WI38 (cell line): ENCODE data around the gene FAM110C.
"Not testable (repeated sequence)": the region's sequence is repeated elsewhere in the genome, so short reads cannot be mapped to it uniquely, and the experiment has no call there.

Experiments
- H3K4me3 ChIP-seq: 2 replicates; pipeline ENCODE4 v1.5.1; 2011; ENCODE audit warnings: low read depth, mild to moderate bottlenecking, control low read depth, low read length
- TF ChIP-seq, protein P1 (sequence below): IDR thresholded peaks from 2 replicates; pipeline ENCODE4 v1.5.1; 2012; ENCODE audit warnings: low read depth, mild to moderate bottlenecking, control low read depth, low read length

Gene FAM110C

DNA sequence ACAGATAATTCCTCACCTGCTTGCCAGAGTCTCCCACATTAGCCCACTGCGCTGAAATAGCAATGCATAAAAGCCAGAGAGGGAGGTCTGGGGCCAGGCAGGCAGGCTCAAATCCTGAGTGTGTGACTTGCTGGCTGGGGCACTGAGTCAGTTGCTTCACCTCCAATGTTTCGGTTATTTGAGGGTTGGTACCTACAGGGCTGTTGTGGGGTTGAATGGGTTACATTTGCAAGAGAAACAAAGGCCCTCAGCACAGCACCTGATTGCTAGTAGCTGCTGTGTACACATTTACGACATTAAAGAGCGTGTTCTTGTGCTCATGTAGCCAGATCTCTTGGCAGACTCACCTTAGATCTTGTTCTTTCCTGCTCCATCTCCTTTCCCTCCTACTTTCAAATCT is 34.1 kb upstream of the FAM110C start:
- TF ChIP-seq, protein P1, sequence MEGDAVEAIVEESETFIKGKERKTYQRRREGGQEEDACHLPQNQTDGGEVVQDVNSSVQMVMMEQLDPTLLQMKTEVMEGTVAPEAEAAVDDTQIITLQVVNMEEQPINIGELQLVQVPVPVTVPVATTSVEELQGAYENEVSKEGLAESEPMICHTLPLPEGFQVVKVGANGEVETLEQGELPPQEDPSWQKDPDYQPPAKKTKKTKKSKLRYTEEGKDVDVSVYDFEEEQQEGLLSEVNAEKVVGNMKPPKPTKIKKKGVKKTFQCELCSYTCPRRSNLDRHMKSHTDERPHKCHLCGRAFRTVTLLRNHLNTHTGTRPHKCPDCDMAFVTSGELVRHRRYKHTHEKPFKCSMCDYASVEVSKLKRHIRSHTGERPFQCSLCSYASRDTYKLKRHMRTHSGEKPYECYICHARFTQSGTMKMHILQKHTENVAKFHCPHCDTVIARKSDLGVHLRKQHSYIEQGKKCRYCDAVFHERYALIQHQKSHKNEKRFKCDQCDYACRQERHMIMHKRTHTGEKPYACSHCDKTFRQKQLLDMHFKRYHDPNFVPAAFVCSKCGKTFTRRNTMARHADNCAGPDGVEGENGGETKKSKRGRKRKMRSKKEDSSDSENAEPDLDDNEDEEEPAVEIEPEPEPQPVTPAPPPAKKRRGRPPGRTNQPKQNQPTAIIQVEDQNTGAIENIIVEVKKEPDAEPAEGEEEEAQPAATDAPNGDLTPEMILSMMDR: no peak
- no peak overlapping the region for H3K4me3 ChIP-seq

DNA sequence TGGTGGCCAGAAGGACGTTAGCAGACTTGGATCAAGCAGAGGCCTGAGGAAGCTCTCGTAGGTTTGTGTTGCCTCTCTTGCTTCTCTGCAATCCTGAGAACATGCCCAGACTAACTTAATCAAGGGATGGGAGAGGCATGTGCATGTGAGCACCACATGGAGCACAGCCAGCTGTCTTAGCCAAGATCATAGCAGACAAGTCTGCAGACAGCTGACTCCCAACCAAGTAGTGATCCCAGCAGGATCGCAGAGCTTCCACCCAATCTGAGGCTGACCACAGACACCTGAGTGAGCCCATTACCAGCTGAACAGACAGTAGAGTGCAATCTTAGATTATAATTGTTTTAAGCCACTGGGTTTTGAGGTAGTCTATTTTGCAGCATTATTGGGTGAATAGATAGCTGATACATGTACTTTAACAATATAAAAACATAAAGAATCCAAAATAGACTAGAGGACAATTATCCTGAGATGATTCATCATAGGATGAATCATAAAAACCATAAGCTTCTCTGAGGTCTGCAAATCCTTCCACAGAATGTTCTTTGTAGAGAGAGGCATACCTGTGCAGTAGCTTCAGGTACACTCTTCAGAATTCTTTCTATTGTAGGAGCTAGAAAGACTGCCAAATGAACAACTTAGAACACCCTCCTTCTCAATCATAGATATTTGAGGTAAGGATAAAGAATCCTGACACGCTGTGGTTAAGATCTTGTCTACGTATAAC is 25.2 kb upstream of the FAM110C start:
- no peak overlapping the region for H3K4me3 ChIP-seq
- TF ChIP-seq, protein P1: no peak

DNA sequence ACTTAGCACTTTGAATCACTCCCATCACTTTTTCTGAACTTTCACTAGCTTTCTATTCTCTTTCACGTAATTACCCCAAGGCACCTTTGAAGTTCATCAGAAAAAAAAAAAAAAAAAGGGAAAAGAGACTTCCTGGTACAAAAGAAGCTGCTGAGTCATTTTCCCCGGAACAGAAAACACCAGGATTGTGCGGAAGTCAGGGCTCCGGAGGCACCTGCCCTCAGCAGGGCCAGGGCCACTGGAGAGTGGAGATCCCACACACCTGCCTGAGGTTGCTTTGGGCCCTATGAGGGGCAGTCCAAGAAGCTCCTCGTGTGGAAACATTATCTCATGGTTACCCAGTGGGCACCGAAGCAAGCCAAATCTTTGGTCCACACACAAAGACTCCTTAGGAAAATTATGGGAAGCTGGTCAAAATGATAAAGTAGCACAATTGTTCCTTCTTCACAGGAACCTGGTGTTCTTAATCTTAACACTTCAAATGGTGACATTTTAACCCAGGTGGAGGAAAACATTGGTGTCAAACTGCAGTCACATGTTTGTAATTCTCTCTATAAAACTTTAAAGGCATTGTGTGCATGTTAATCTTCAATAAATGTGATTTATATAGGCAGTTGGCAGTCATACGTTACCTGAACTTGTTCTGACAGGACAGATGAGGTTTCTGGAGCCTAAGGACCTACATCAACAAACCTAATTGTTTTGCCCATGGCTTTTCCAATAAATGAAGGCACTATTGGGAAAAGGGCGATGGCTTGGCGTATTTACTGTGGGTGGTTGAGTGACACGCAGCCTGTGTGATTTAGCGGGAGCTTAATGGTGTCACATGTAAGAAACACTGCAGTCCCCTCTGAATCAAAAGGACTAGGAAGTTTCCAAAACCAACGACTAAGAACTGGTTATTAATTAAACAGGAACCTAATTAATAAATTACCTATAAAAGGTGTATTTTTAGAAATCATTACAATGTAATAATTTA is 23.4 kb upstream of the FAM110C start:
- TF ChIP-seq, protein P1: no peak
- H3K4me3 ChIP-seq: no peak overlapping the region

DNA sequence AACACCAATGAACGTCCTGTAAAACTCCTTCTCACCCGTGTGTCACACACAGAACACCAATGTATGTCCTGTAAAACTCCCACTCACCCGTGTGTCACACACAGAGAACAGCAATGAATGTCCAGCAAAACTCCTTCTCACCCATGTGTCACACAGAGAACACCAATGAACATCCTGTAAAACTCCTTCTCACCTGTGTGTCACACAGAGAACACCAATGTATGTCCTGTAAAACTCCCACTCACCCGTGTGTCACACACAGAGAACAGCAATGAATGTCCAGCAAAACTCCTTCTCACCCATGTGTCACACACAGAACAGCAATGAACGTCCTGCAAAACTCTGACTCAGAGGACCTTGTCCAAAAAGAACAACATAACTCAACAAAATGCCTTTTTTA is 22.3 kb upstream of the FAM110C start:
- H3K4me3 ChIP-seq: not testable (repeated sequence)

- H3K4me3 ChIP-seq: no peak overlapping the region
- TF ChIP-seq, protein P1: no peak
Observed at GRCh38 chr2:66853-67252, 20.5 kb upstream of the FAM110C start.

GRCh38 chr2:65121-65520 is 18.8 kb upstream of the FAM110C start:
- TF ChIP-seq, protein P1: no peak
- no peak overlapping the region for H3K4me3 ChIP-seq

GRCh38 chr2:55587-56448 is 9.5 kb upstream of the FAM110C start:
- no peak overlapping the region for H3K4me3 ChIP-seq
- TF ChIP-seq, protein P1: no peak
